Measurements from ENCODE around the gene CYTH3. TPM values are rescaled to one million over a fixed set of nuclear protein-coding genes. Genes with fewer than 3 reads are reported as not detected.

Gene CYTH3
- total and polyA plus RNA-seq, 3 donors from 2014 or later: 49.3 to 82.2 (median 65.5) TPM

- WGBS, 2 donors: 89 to 92% methylated on average over 16 to 22 of the region's 22 CpGs
- no peaks in the 10 kb centered on the region for H3K36me3 ChIP-seq (ENCODE audit: low read depth, missing control alignments)
- no peaks in the 10 kb centered on the region for H3K27me3 ChIP-seq
- H3K9me3 ChIP-seq: no peaks in the 10 kb centered on the region
- H3K4me1 ChIP-seq: peaks cover 13% of the 10 kb centered on the region
- no peak for TF ChIP-seq POLR2A (IDR thresholded peaks at IDR 0.05)
- TF ChIP-seq, protein P1, sequence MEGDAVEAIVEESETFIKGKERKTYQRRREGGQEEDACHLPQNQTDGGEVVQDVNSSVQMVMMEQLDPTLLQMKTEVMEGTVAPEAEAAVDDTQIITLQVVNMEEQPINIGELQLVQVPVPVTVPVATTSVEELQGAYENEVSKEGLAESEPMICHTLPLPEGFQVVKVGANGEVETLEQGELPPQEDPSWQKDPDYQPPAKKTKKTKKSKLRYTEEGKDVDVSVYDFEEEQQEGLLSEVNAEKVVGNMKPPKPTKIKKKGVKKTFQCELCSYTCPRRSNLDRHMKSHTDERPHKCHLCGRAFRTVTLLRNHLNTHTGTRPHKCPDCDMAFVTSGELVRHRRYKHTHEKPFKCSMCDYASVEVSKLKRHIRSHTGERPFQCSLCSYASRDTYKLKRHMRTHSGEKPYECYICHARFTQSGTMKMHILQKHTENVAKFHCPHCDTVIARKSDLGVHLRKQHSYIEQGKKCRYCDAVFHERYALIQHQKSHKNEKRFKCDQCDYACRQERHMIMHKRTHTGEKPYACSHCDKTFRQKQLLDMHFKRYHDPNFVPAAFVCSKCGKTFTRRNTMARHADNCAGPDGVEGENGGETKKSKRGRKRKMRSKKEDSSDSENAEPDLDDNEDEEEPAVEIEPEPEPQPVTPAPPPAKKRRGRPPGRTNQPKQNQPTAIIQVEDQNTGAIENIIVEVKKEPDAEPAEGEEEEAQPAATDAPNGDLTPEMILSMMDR (IDR thresholded peaks at IDR 0.05): no peak
- H3K4me3 ChIP-seq: no peak overlapping the region
- DNase-seq: no peak
- intact Hi-C loops (cut with DNase I; ENCODE audit: low total_unique reads): no loop called here
- no peak overlapping the region for H3K27ac ChIP-seq
Measured at GRCh38 chr7:6167587-6168476, 104.6 kb downstream of the CYTH3 start.

- 82 to 94% methylated on average over 7 to 13 of the region's 13 CpGs for WGBS, 2 donors
- Histone ChIP-seq H3K27me3 (no peaks in the 10 kb centered on the region), H3K36me3 (ENCODE audit: low read depth, missing control alignments) (no peaks in the 10 kb centered on the region), H3K4me1 (peaks cover 9% of the 10 kb centered on the region), H3K4me3 (no peak overlapping the region), H3K27ac (no peak overlapping the region), H3K9me3 (no peaks in the 10 kb centered on the region)
- no peak for DNase-seq
- TF ChIP-seq, protein P1 (IDR thresholded peaks at IDR 0.05): no peak
- TF ChIP-seq POLR2A (IDR thresholded peaks at IDR 0.05): no peak
- intact Hi-C loops (cut with DNase I; ENCODE audit: low total_unique reads): no loop called here
Measured at GRCh38 chr7:6167004-6167551, 105.3 kb downstream of the CYTH3 start.

- DNase-seq: no peak
- H3K27ac ChIP-seq: no peak overlapping the region
- H3K36me3 ChIP-seq (ENCODE audit: low read depth, missing control alignments): no peaks in the 10 kb centered on the region
Measured at GRCh38 chr7:6166443-6166891, 106.0 kb downstream of the CYTH3 start.

GRCh38 chr7:6165521-6166320, 106.7 kb downstream of the CYTH3 start:
- TF ChIP-seq POLR2A (IDR thresholded peaks at IDR 0.05): no peak
- TF ChIP-seq, protein P1 (IDR thresholded peaks at IDR 0.05): no peak
- H3K4me1 ChIP-seq: peaks cover 4% of the 10 kb centered on the region
- H3K27me3 ChIP-seq: no peaks in the 10 kb centered on the region
- no peaks in the 10 kb centered on the region for H3K36me3 ChIP-seq (ENCODE audit: low read depth, missing control alignments)
- DNase-seq: no peak
- H3K4me3 ChIP-seq: no peak overlapping the region
- H3K27ac ChIP-seq: no peak overlapping the region
- no peaks in the 10 kb centered on the region for H3K9me3 ChIP-seq
- WGBS, 2 donors: 91 to 93% methylated on average over 30 to 36 of the region's 36 CpGs
- intact Hi-C loops (cut with DNase I; ENCODE audit: low total_unique reads): no loop called here

More at GRCh38 chr7:6166443-6166891, 106.0 kb downstream of the CYTH3 start:
- 89 to 90% methylated on average over 4 to 13 of the region's 13 CpGs for WGBS, 2 donors
- Histone ChIP-seq H3K9me3 (no peaks in the 10 kb centered on the region), H3K4me1 (peaks cover 5% of the 10 kb centered on the region), H3K4me3 (no peak overlapping the region), H3K27me3 (no peaks in the 10 kb centered on the region)
- TF ChIP-seq, protein P1 (IDR thresholded peaks at IDR 0.05): no peak
- no peak for TF ChIP-seq POLR2A (IDR thresholded peaks at IDR 0.05)
- intact Hi-C loops (cut with DNase I; ENCODE audit: low total_unique reads): no loop called here
